ENCODE data around the gene SMPD3.

GRCh38 chr16:68472581-68472980, 24.3 kb upstream of the SMPD3 start:
- TF ChIP-seq CTCF (IDR thresholded peaks at IDR 0.05) (no peak), POLR2AphosphoS5 (IDR thresholded peaks at IDR 0.05; ENCODE audit: low read depth, low read length) (no peak), REST (IDR thresholded peaks at IDR 0.05; ENCODE audit: insufficient read depth in 1 of 2, low read depth in 2 of 2, low read length in 1 of 2) (no peak)
